ENCODE measurements around the gene GABRP. TPM values are rescaled to one million over a fixed set of nuclear protein-coding genes. Genes with fewer than 3 reads are reported as not detected.

The GABRP gene
- polyA plus RNA-seq, 1 of the 3 experiments (the other 2 are of a cell fraction), result 0.03 TPM

GRCh38 chr5:170774831-170775230 lies 8.7 kb upstream of the GABRP start (continued):
- TF ChIP-seq MXI1 (IDR thresholded peaks at IDR 0.05; ENCODE audit: low read depth, low read length), result no peak
- no peak for TF ChIP-seq MEF2A (IDR thresholded peaks at IDR 0.05; ENCODE audit: borderline replicate concordance, low read depth)

GRCh38 chr5:170781946-170782345 lies 1.6 kb upstream of the GABRP start:
- Histone ChIP-seq H4K20me1 (ENCODE audit: insufficient read depth) (no peaks in the 10 kb centered on the region), H3K36me3 (replicated peaks in 1 of 2; ENCODE audit: control insufficient read depth in 1 of 2, insufficient read depth in 2 of 2, low read length in 1 of 2) (no peaks in the 10 kb centered on the region), H3K9me3 (no peaks in the 10 kb centered on the region), H3K4me3 (ENCODE audit: low read depth in 2 of 2, low read length in 1 of 2) (no peak overlapping the region), H3F3A (replicated peaks; ENCODE audit: insufficient read depth) (no peaks in the 10 kb centered on the region), H2AFZ (ENCODE audit: low read depth) (no peak overlapping the region), H3K9me2 (no peaks in the 10 kb centered on the region), H3K4me2 (no peak overlapping the region), H3K79me2 (ENCODE audit: insufficient read depth) (no peaks in the 10 kb centered on the region), H3K9ac (no peak overlapping the region), H3K27ac (ENCODE audit: low read depth in 2 of 2, low read length in 1 of 2) (no peak overlapping the region), H3K4me1 (ENCODE audit: control insufficient read depth in 1 of 2, insufficient read depth in 2 of 2, low read depth in 1 of 2, low read length in 1 of 2) (peaks cover 0 to 29% of the 10 kb centered on the region in 2 experiments; a peak in 1 of 4 replicates), H3K27me3 (ENCODE audit: insufficient read depth) (no peaks in the 10 kb centered on the region; the same call in 1 of the 2 replicates)
- ChIA-PET CTCF (interaction anchor here (2.1 to 15.7 kb wide), 2 partner anchors 10 to 36 kb away, joined by 10 to 511 read pairs; no protein-coding TSS in a partner anchor), POLR2A (no interaction called here)
- WGBS (ENCODE audit: low lambda C conversion rate), result 21% methylated on average over 1 of the region's 1 CpG
- DNase-seq, result no peak
- TF ChIP-seq MXI1 (IDR thresholded peaks at IDR 0.05; ENCODE audit: low read depth, low read length), result no peak
- no peak for TF ChIP-seq CTCF (IDR thresholded peaks at IDR 0.05)
- TF ChIP-seq GATA2 (CRISPR knock-in tag; IDR thresholded peaks at IDR 0.05), result no peak
- TF ChIP-seq GABPA (IDR thresholded peaks at IDR 0.05; ENCODE audit: low read depth), result no peak
- TF ChIP-seq RAD21 (IDR thresholded peaks at IDR 0.05; ENCODE audit: low read length), result no peak
- no peak for TF ChIP-seq FOSL2 (IDR thresholded peaks at IDR 0.05; ENCODE audit: borderline replicate concordance, low read depth)
- TF ChIP-seq MAX (IDR thresholded peaks at IDR 0.05; ENCODE audit: low read depth), result no peak
- TF ChIP-seq RFX5 (IDR thresholded peaks at IDR 0.05; ENCODE audit: low read length), result no peak
- TF ChIP-seq REST (IDR thresholded peaks at IDR 0.05; ENCODE audit: low read depth, low read length), result no peak
- no peak for TF ChIP-seq TCF12 (IDR thresholded peaks at IDR 0.05)
- no peak for TF ChIP-seq RCOR1 (IDR thresholded peaks at IDR 0.05; ENCODE audit: low read length)
- TF ChIP-seq JUND (IDR thresholded peaks at IDR 0.05), result no peak
- TF ChIP-seq CHD2 (IDR thresholded peaks at IDR 0.05; ENCODE audit: low read length, partially characterized antibody), result no peak
- no peak for TF ChIP-seq NFIC (IDR thresholded peaks at IDR 0.05; ENCODE audit: borderline replicate concordance)
- TF ChIP-seq TAF1 (IDR thresholded peaks at IDR 0.05; ENCODE audit: borderline replicate concordance, low read depth, low read length), result no peak
- TF ChIP-seq IRF3 (IDR thresholded peaks at IDR 0.05; ENCODE audit: low read depth, low read length), result no peak
- no peak for TF ChIP-seq ELF1 (IDR thresholded peaks at IDR 0.05)
- no peak for TF ChIP-seq SMC3 (IDR thresholded peaks at IDR 0.05; ENCODE audit: low read depth, low read length)
- no peak for TF ChIP-seq FOXM1 (IDR thresholded peaks at IDR 0.05; ENCODE audit: low read depth)
- no peak for TF ChIP-seq EZH2phosphoT487 (IDR thresholded peaks at IDR 0.05; ENCODE audit: borderline replicate concordance, low read depth)

Measured in SK-N-SH (cell line).